Chondrocyte (in vitro differentiated cells): ENCODE measurements around the gene TMEM190. TPM values are rescaled to one million over a fixed set of nuclear protein-coding genes. Genes with fewer than 3 reads are reported as not detected.

Experiments
- DNase-seq: peaks from one replicate; pipeline ENCODE4 v3.0.0; 2021; ENCODE audit warnings: mixed read lengths, low spot score
- H3K27ac Mint-ChIP-seq: one replicate; pipeline ENCODE4 v1.8.0; 2021; ENCODE audit warnings: mild to moderate bottlenecking, moderate library complexity, mixed read lengths; ENCODE audit not compliant: unreplicated experiment
- H3K27me3 Mint-ChIP-seq: 2 replicates; pipeline ENCODE4 v1.8.0; 2021; ENCODE audit warnings: low read depth, mixed read lengths
- H3K36me3 Mint-ChIP-seq: 2 replicates; pipeline ENCODE4 v1.8.0; 2021; ENCODE audit warnings: low read depth, mixed read lengths
- H3K4me1 Mint-ChIP-seq: 2 replicates; pipeline ENCODE4 v1.8.0; 2021; ENCODE audit warnings: low read depth, mild to moderate bottlenecking, mixed read lengths
- H3K4me3 Mint-ChIP-seq: one replicate; pipeline ENCODE4 v1.8.0; 2021; ENCODE audit warnings: mild to moderate bottlenecking, moderate library complexity, mixed read lengths; ENCODE audit not compliant: unreplicated experiment
- H3K9me3 Mint-ChIP-seq: 2 replicates; pipeline ENCODE4 v1.8.0; 2021; ENCODE audit warnings: low read depth, mixed read lengths
- CTCF ChIP-seq: fragments of 200-600 bp; sonication (generic); IDR thresholded peaks from 2 replicates; pipeline ENCODE4 v1.5.0; 2021; ENCODE audit warnings: antibody characterized with exemption, mild to moderate bottlenecking, moderate library complexity
- total RNA-seq: library from RNA; stranded (reverse); gene quantifications from 3 replicates; pipeline ENCODE4 v1.2.1, GENCODE V29; 2021

Gene TMEM190
- total RNA-seq, 1 donor from 2014 or later, result 0.52 TPM

- Mint-ChIP-seq H3K27ac (no peak overlapping the region), H3K9me3 (no peaks in the 10 kb centered on the region), H3K36me3 (no peaks in the 10 kb centered on the region), H3K4me3 (no peak overlapping the region), H3K27me3 (peaks cover 27% of the 10 kb centered on the region), H3K4me1 (peaks cover 25% of the 10 kb centered on the region)
- TF ChIP-seq CTCF, result no peak
- DNase-seq, result no peak
These were observed 28.1 kb upstream of the TMEM190 start for GRCh38 chr19:55348317-55349034.

GRCh38 chr19:55350620-55351315 lies 25.9 kb upstream of the TMEM190 start:
- DNase-seq, result no peak
- H3K9me3 Mint-ChIP-seq, result no peaks in the 10 kb centered on the region
- no peaks in the 10 kb centered on the region for H3K36me3 Mint-ChIP-seq
- peaks cover 14% of the 10 kb centered on the region for H3K4me1 Mint-ChIP-seq
- no peak overlapping the region for H3K27ac Mint-ChIP-seq
- H3K4me3 Mint-ChIP-seq, result no peak overlapping the region
- TF ChIP-seq CTCF, result no peak
- peaks cover 32% of the 10 kb centered on the region for H3K27me3 Mint-ChIP-seq

- peaks cover 14% of the 10 kb centered on the region for H3K4me1 Mint-ChIP-seq
- DNase-seq, result no peak
- no peaks in the 10 kb centered on the region for H3K36me3 Mint-ChIP-seq
- H3K27me3 Mint-ChIP-seq, result peaks cover 33% of the 10 kb centered on the region
- H3K4me3 Mint-ChIP-seq, result no peak overlapping the region
- no peak overlapping the region for H3K27ac Mint-ChIP-seq
- no peaks in the 10 kb centered on the region for H3K9me3 Mint-ChIP-seq
- no peak for TF ChIP-seq CTCF
These were observed 24.6 kb upstream of the TMEM190 start for GRCh38 chr19:55352040-55352439.

GRCh38 chr19:55352549-55353145 lies 24.0 kb upstream of the TMEM190 start:
- Mint-ChIP-seq H3K4me1 (peaks cover 14% of the 10 kb centered on the region), H3K4me3 (no peak overlapping the region), H3K36me3 (no peaks in the 10 kb centered on the region), H3K27ac (peak overlapping the region; percentile 41), H3K27me3 (peaks cover 38% of the 10 kb centered on the region), H3K9me3 (no peaks in the 10 kb centered on the region)
- DNase-seq, result no peak
- TF ChIP-seq CTCF, result no peak

GRCh38 chr19:55353356-55353802 lies 23.2 kb upstream of the TMEM190 start:
- H3K4me1 Mint-ChIP-seq, result peaks cover 14% of the 10 kb centered on the region
- peak overlapping the region; percentile 69 for H3K4me3 Mint-ChIP-seq
- peak overlapping the region; percentile 22 for H3K27ac Mint-ChIP-seq
- no peaks in the 10 kb centered on the region for H3K36me3 Mint-ChIP-seq
- H3K9me3 Mint-ChIP-seq, result no peaks in the 10 kb centered on the region
- DNase-seq, result peak; percentile 70
- TF ChIP-seq CTCF, result no peak
- H3K27me3 Mint-ChIP-seq, result peaks cover 38% of the 10 kb centered on the region
